Measurements from ENCODE around the gene AOC3. TPM values are rescaled to one million over a fixed set of nuclear protein-coding genes. Genes with fewer than 3 reads are reported as not detected.
A peak's percentile ranks its signal among the peaks of the same experiment; 100 is the strongest.

AOC3 gene
- total and polyA plus RNA-seq, 2 of the 13 experiments (the other 11 are each of a cell fraction or from before 2014, with no cell fraction given): 8.7 to 51.7 TPM

GRCh38 chr17:42832934-42833766, 17.8 kb upstream of the AOC3 start, which contains the start of gene PSME3 (continued):
- no peak for TF ChIP-seq ZNF33A (CRISPR knock-in tag; IDR thresholded peaks at IDR 0.05; ENCODE audit: borderline replicate concordance)
- no peak for TF ChIP-seq PBX2 (CRISPR knock-in tag; IDR thresholded peaks at IDR 0.05)
- no peak for TF ChIP-seq ZUFSP (CRISPR knock-in tag; IDR thresholded peaks at IDR 0.05; ENCODE audit: borderline replicate concordance)
- TF ChIP-seq HES4 (CRISPR knock-in tag; IDR thresholded peaks at IDR 0.05; ENCODE audit: borderline replicate concordance): peak; percentile 83
- TF ChIP-seq MXD1 (CRISPR knock-in tag; IDR thresholded peaks at IDR 0.05): peak; percentile 100

GRCh38 chr17:42833767-42834422, 17.1 kb upstream of the AOC3 start:
- no peak overlapping the region for H2AFZ ChIP-seq (ENCODE audit: low read length)
- TF ChIP-seq LCORL (IDR thresholded peaks at IDR 0.05) (no peak), LCORL (CRISPR knock-in tag; IDR thresholded peaks at IDR 0.05) (no peak), DR1 (CRISPR knock-in tag; IDR thresholded peaks at IDR 0.05) (no peak), U2AF1 (optimal IDR thresholded peaks at IDR 0.05; ENCODE audit: low read depth, low read length) (no peak), PHF20 (CRISPR knock-in tag; IDR thresholded peaks at IDR 0.05) (no peak), SP4 (CRISPR knock-in tag; IDR thresholded peaks at IDR 0.05) (no peak), REL (CRISPR knock-in tag; conservative IDR thresholded peaks at IDR 0.05) (0 out of 2 replicates have a peak, but pooled peaks have one; percentile 16), ZNF704 (CRISPR knock-in tag; IDR thresholded peaks at IDR 0.05; ENCODE audit: borderline replicate concordance) (0 out of 2 replicates have a peak, but pooled peaks have one; percentile 14)

More at GRCh38 chr17:42833767-42834422, 17.1 kb upstream of the AOC3 start:
- ATAC-seq: peak; percentile 28
- FAIRE-seq: no peak
- H3K9ac ChIP-seq (ENCODE audit: insufficient read depth, low read depth, low read length): peak overlapping the region; percentile 94
- peaks cover 38% of the 10 kb centered on the region for H3K79me2 ChIP-seq (ENCODE audit: insufficient read depth, low read length)
- peaks cover 40% of the 10 kb centered on the region for H3K4me1 ChIP-seq (ENCODE audit: insufficient read depth, low read length)
- in situ Hi-C loops (cut with HindIII; ENCODE audit: extremely low pct_ligation_motif_present, low pct_unique_long_range_greater_than_20kb): no loop called here
- POLR2A ChIA-PET: interaction anchor here (0.6 to 5.9 kb wide), 23 partner anchors 9 to 256 kb away, joined by 3 to 73 read pairs (median 5); partner anchors contain the start of genes AOC2, BECN1, CNTD1 and COA3
- no peak for DNase-seq (ENCODE audit: low spot score)
- intact Hi-C loops (cut with micrococcal nuclease; ENCODE audit: unreplicated experiment): loop anchor here (5.0 kb wide), 1 partner anchor 163 kb away; the partner anchor contains the start of gene RPL27
- H3K27me3 ChIP-seq (ENCODE audit: control insufficient read depth in 1 of 2, insufficient read depth in 2 of 2, low read length in 2 of 2): no peaks in the 10 kb centered on the region; a peak in 1 of 5 replicates
- peak overlapping the region; percentile 90 for H3K27ac ChIP-seq (ENCODE audit: extremely low read length, insufficient read depth, low read length)
- no peaks in the 10 kb centered on the region for H3K9me3 ChIP-seq (ENCODE audit: low read length)
- peaks cover 15 to 29% of the 10 kb centered on the region in 2 experiments for H3K36me3 ChIP-seq (replicated peaks in 1 of 2; ENCODE audit: control insufficient read depth in 1 of 2, insufficient read depth in 2 of 2, low read length in 2 of 2)
- TSS peak; percentile 80 for BruUV-seq (replicated peaks)
- no peaks in the 10 kb centered on the region for H4K20me1 ChIP-seq (ENCODE audit: insufficient read depth, low read length)
- H3K4me3 ChIP-seq (replicated peaks in 1 of 3; ENCODE audit: insufficient read depth in 1 of 3, low read depth in 2 of 3, low read length in 3 of 3): peak overlapping the region; percentile 92 to 98 (median 92)
- CTCF ChIA-PET (ENCODE audit: low intra/inter-chr PET ratio, low total read pairs): no interaction called here
- WGBS (ENCODE audit: low lambda C conversion rate): 5% methylated on average over 18 of the region's 18 CpGs
- H3K4me2 ChIP-seq (ENCODE audit: low read depth, low read length): peak overlapping the region; percentile 92

Measured in HepG2 (cell line).